Keratinocyte (primary cell): ENCODE results near the gene OR10P1. TPM values are rescaled to one million over a fixed set of nuclear protein-coding genes. Genes with fewer than 3 reads are reported as not detected.

ENCODE experiments used
- DNase-seq: peaks from one replicate; pipeline ENCODE4 v3.0.0-alpha.2; 2011; ENCODE audit warnings: low read depth, missing footprints, low spot score
- FAIRE-seq: peaks from 2 replicates; lab custom pipeline; 2011; peaks lifted over from hg19 to GRCh38; lab: Jason Lieb, UNC
- H2AFZ ChIP-seq: 2 replicates; pipeline ENCODE4 v1.6.0; 2012; ENCODE audit warnings: low read length, control low read depth, inconsistent platforms; ENCODE audit not compliant: control insufficient read depth
- H3K27ac ChIP-seq: 2 replicates; pipeline ENCODE4 v1.5.1; 2011; ENCODE audit warnings: low read length; ENCODE audit not compliant: control insufficient read depth, insufficient read depth
- H3K27me3 ChIP-seq: 3 replicates; pipeline ENCODE4 v1.6.0; 2011; ENCODE audit warnings: low read length; ENCODE audit not compliant: control insufficient read depth, insufficient read depth; ENCODE audit errors: extremely low read depth
- H3K36me3 ChIP-seq, 2 experiments: 2 replicates in 1 of 2; 3 replicates in 1 of 2; pipeline ENCODE4 v1.5.1; 2011; ENCODE audit warnings: low read length in 2 of 2, mild to moderate bottlenecking in 1 of 2; ENCODE audit not compliant: control insufficient read depth in 2 of 2, insufficient read depth in 2 of 2; ENCODE audit errors: extremely low read depth in 1 of 2
- H3K4me1 ChIP-seq: 3 replicates; pipeline ENCODE4 v1.5.1; 2011; ENCODE audit warnings: low read length; ENCODE audit not compliant: control insufficient read depth, insufficient read depth; ENCODE audit errors: extremely low read depth
- H3K4me2 ChIP-seq: 3 replicates; pipeline ENCODE4 v1.6.0; 2011; ENCODE audit warnings: low read depth, low read length; ENCODE audit not compliant: control insufficient read depth, insufficient read depth; ENCODE audit errors: extremely low read depth
- H3K4me3 ChIP-seq, 3 experiments: fragments of 200-600 bp in 1 of 3; sonication (generic) in 1 of 3; 2 replicates in 2 of 3; 3 replicates in 1 of 3; pipeline ENCODE4 v1.5.1; 2011 to 2016; ENCODE audit warnings: low read length in 3 of 3, mild to moderate bottlenecking in 3 of 3, control low read depth in 2 of 3, inconsistent platforms in 1 of 3, low read depth in 1 of 3, mixed read lengths in 1 of 3, mixed run types in 1 of 3, moderate library complexity in 1 of 3; ENCODE audit not compliant: control insufficient read depth in 2 of 3, insufficient read depth in 2 of 3; ENCODE audit errors: extremely low read depth in 1 of 3
- H3K79me2 ChIP-seq: 2 replicates; pipeline ENCODE4 v1.6.0; 2012; ENCODE audit warnings: low read length; ENCODE audit not compliant: control insufficient read depth, insufficient read depth
- H3K9ac ChIP-seq: 3 replicates; pipeline ENCODE4 v1.6.0; 2011; ENCODE audit warnings: low read length; ENCODE audit not compliant: control insufficient read depth, insufficient read depth; ENCODE audit errors: extremely low read depth
- H3K9me1 ChIP-seq: 3 replicates; pipeline ENCODE4 v1.6.0; 2011; ENCODE audit warnings: low read length; ENCODE audit not compliant: control insufficient read depth, insufficient read depth; ENCODE audit errors: extremely low read depth
- H3K9me3 ChIP-seq: 2 replicates; pipeline ENCODE4 v1.5.1; 2012; ENCODE audit warnings: low read depth, low read length; ENCODE audit not compliant: control insufficient read depth
- H4K20me1 ChIP-seq: 3 replicates; pipeline ENCODE4 v1.6.0; 2011; ENCODE audit warnings: low read length; ENCODE audit not compliant: control insufficient read depth, insufficient read depth; ENCODE audit errors: extremely low read depth
- EZH2 ChIP-seq: IDR thresholded peaks from one replicate; pipeline ENCODE4 v1.6.1; 2012; ENCODE audit warnings: inconsistent platforms, mild to moderate bottlenecking, low read length, moderate library complexity
- dilution Hi-C: fragments of 300-500 bp; cut with MboI; formaldehyde crosslinking; loops from one replicate; pipeline ENCODE4 v1.7.0; 2020; ENCODE audit warnings: low sequenced_read_pairs; ENCODE audit not compliant: extremely low pct_ligation_motif_present
- polyA plus RNA-seq, 5 experiments: library from polyadenylated mRNA; depleted of rRNA in 3 of 5; stranded (reverse) in 3 of 5; stranded (forward) in 1 of 5; unstranded in 1 of 5; fragments of >200 nt; gene quantifications; 1 replicate in 1 of 5; 2 replicates in 3 of 5; 3 replicates in 1 of 5; pipeline versions ENCODE4 v1.2.1 to v1.2.3, GENCODE V29; 2011 to 2012; ENCODE audit warnings: missing spikeins in 2 of 5, low read depth in 1 of 5, low replicate concordance in 1 of 5
- TF ChIP-seq, protein P1 (sequence below), 3 experiments: IDR thresholded peaks in 1 of 3; conservative IDR thresholded peaks in 1 of 3; optimal IDR thresholded peaks in 1 of 3; 2 replicates in 2 of 3; 3 replicates in 1 of 3; pipeline versions ENCODE3 to v1.5.1; 2011; ENCODE audit warnings: low read length in 3 of 3, mild to moderate bottlenecking in 3 of 3, moderate library complexity in 2 of 3, control low read depth in 1 of 3, inconsistent platforms in 1 of 3; ENCODE audit not compliant: insufficient read depth in 2 of 3; ENCODE audit errors: extremely low read depth in 1 of 3

The OR10P1 gene
- polyA plus RNA-seq, 1 donor (not counting 4 experiments of a cell fraction or from before 2014, with no cell fraction given) = not detected

- no peaks in the 10 kb centered on the region for H3K79me2 ChIP-seq
- H2AFZ ChIP-seq = no peak overlapping the region
- H3K27ac ChIP-seq = no peak overlapping the region
- dilution Hi-C loops = no loop called here
- no peaks in the 10 kb centered on the region for H3K9me1 ChIP-seq
- H3K27me3 ChIP-seq = no peaks in the 10 kb centered on the region
- H3K36me3 ChIP-seq = no peaks in the 10 kb centered on the region
- H3K4me1 ChIP-seq = no peaks in the 10 kb centered on the region
- FAIRE-seq (no peak), DNase-seq (no peak)
- no peak overlapping the region for H3K4me2 ChIP-seq
- H3K9ac ChIP-seq = no peak overlapping the region
- no peak overlapping the region for H3K4me3 ChIP-seq
- H4K20me1 ChIP-seq = no peaks in the 10 kb centered on the region
- TF ChIP-seq, protein P1, sequence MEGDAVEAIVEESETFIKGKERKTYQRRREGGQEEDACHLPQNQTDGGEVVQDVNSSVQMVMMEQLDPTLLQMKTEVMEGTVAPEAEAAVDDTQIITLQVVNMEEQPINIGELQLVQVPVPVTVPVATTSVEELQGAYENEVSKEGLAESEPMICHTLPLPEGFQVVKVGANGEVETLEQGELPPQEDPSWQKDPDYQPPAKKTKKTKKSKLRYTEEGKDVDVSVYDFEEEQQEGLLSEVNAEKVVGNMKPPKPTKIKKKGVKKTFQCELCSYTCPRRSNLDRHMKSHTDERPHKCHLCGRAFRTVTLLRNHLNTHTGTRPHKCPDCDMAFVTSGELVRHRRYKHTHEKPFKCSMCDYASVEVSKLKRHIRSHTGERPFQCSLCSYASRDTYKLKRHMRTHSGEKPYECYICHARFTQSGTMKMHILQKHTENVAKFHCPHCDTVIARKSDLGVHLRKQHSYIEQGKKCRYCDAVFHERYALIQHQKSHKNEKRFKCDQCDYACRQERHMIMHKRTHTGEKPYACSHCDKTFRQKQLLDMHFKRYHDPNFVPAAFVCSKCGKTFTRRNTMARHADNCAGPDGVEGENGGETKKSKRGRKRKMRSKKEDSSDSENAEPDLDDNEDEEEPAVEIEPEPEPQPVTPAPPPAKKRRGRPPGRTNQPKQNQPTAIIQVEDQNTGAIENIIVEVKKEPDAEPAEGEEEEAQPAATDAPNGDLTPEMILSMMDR (optimal IDR thresholded peaks at IDR 0.05 in 1 of 3, IDR thresholded peaks at IDR 0.05 in 1 of 3, conservative IDR thresholded peaks at IDR 0.05 in 1 of 3; ENCODE audit: extremely low read depth in 1 of 3, insufficient read depth in 2 of 3, low read length in 3 of 3) = no peak
- TF ChIP-seq EZH2 = no peak
- H3K9me3 ChIP-seq = no peaks in the 10 kb centered on the region
These were observed 14.6 kb downstream of the OR10P1 start for GRCh38 chr12:55651299-55651683.

GRCh38 chr12:55652352-55652751, 15.7 kb downstream of the OR10P1 start:
- H4K20me1 ChIP-seq = no peaks in the 10 kb centered on the region
- TF ChIP-seq, protein P1 (optimal IDR thresholded peaks at IDR 0.05 in 1 of 3, IDR thresholded peaks at IDR 0.05 in 1 of 3, conservative IDR thresholded peaks at IDR 0.05 in 1 of 3; ENCODE audit: extremely low read depth in 1 of 3, insufficient read depth in 2 of 3, low read length in 3 of 3) = no peak
- TF ChIP-seq EZH2 = no peak
- H3K36me3 ChIP-seq = no peaks in the 10 kb centered on the region
- H3K4me1 ChIP-seq = no peaks in the 10 kb centered on the region
- no peaks in the 10 kb centered on the region for H3K79me2 ChIP-seq
- no peak overlapping the region for H3K9ac ChIP-seq
- DNase-seq (no peak), FAIRE-seq (no peak)
- H3K27me3 ChIP-seq = no peaks in the 10 kb centered on the region
- no peak overlapping the region for H2AFZ ChIP-seq
- H3K9me1 ChIP-seq = no peaks in the 10 kb centered on the region
- no peak overlapping the region for H3K4me3 ChIP-seq
- H3K27ac ChIP-seq = no peak overlapping the region
- no peak overlapping the region for H3K4me2 ChIP-seq
- dilution Hi-C loops = no loop called here
- H3K9me3 ChIP-seq = no peaks in the 10 kb centered on the region
